Measurements from ENCODE around the gene ZNF853.
"Not testable (repeated sequence)": the region's sequence is repeated elsewhere in the genome, so short reads cannot be mapped to it uniquely, and the experiment has no call there.

ZNF853 gene

GRCh38 chr7:6606866-6607583, 8.4 kb upstream of the ZNF853 start:
- no peak for DNase-seq (ENCODE audit: low spot score)

- DNase-seq (ENCODE audit: low spot score), result no peak
Observed at GRCh38 chr7:6607651-6608051, 7.8 kb upstream of the ZNF853 start.

- DNase-seq (ENCODE audit: low spot score), result no peak
Observed at GRCh38 chr7:6608081-6608480, 7.3 kb upstream of the ZNF853 start.

GRCh38 chr7:6608794-6609193, 6.6 kb upstream of the ZNF853 start:
- no peak for DNase-seq (ENCODE audit: low spot score)

- DNase-seq (ENCODE audit: low spot score), result no peak
Observed at GRCh38 chr7:6612819-6613218, 2.6 kb upstream of the ZNF853 start.

GRCh38 chr7:6613706-6614105, 1.7 kb upstream of the ZNF853 start:
- no peak for DNase-seq (ENCODE audit: low spot score)

- DNase-seq (ENCODE audit: low spot score), result no peak
Observed at GRCh38 chr7:6615723-6616555, 529 bp downstream of the ZNF853 start.

- DNase-seq (ENCODE audit: low spot score), result no peak
Observed at GRCh38 chr7:6616854-6617643, 1.6 kb downstream of the ZNF853 start.

- no peak for DNase-seq (ENCODE audit: low spot score)
Observed at GRCh38 chr7:6618621-6619020, 3.2 kb downstream of the ZNF853 start.

GRCh38 chr7:6619961-6620360, 4.6 kb downstream of the ZNF853 start:
- no peak for DNase-seq (ENCODE audit: low spot score)

- DNase-seq (ENCODE audit: low spot score), result no peak
Observed at GRCh38 chr7:6621195-6622133, 6.1 kb downstream of the ZNF853 start.

GRCh38 chr7:6622134-6622710, 6.8 kb downstream of the ZNF853 start:
- no peak for DNase-seq (ENCODE audit: low spot score)

GRCh38 chr7:6623589-6624245, 8.3 kb downstream of the ZNF853 start:
- DNase-seq (ENCODE audit: low spot score), result peak; percentile 18

- no peak for DNase-seq (ENCODE audit: low spot score)
Observed at GRCh38 chr7:6624246-6624611, 8.8 kb downstream of the ZNF853 start.

GRCh38 chr7:6628045-6628444, 12.6 kb downstream of the ZNF853 start:
- DNase-seq (ENCODE audit: low spot score), result no peak

- no peak for DNase-seq (ENCODE audit: low spot score)
Observed at GRCh38 chr7:6630007-6630849, 14.8 kb downstream of the ZNF853 start.

GRCh38 chr7:6631605-6632004, 16.2 kb downstream of the ZNF853 start:
- DNase-seq (ENCODE audit: low spot score), result no peak

GRCh38 chr7:6634021-6634420, 18.6 kb downstream of the ZNF853 start:
- DNase-seq (ENCODE audit: low spot score), result no peak

GRCh38 chr7:6634971-6635370, 19.6 kb downstream of the ZNF853 start:
- DNase-seq (ENCODE audit: low spot score), result not testable (repeated sequence)
